Measurements from ENCODE around the gene INAFM2. TPM values are rescaled to one million over a fixed set of nuclear protein-coding genes. Genes with fewer than 3 reads are reported as not detected.

The INAFM2 gene
- total RNA-seq, 2 experiments from 2014 or later: 6.8 to 7.0 TPM

- TF ChIP-seq CTCF (IDR thresholded peaks at IDR 0.05): no peak
- CTCF ChIA-PET: no interaction called here
Observed at GRCh38 chr15:40347559-40348473, 24.3 kb downstream of the INAFM2 start.

GRCh38 chr15:40348474-40348870, 25.0 kb downstream of the INAFM2 start:
- H3K27me3 ChIP-seq (ENCODE audit: control insufficient read depth in 1 of 2, insufficient read depth in 2 of 2, low read length in 2 of 2): no peaks in the 10 kb centered on the region
- no peaks in the 10 kb centered on the region for H3K9me3 ChIP-seq (ENCODE audit: control insufficient read depth in 1 of 2, insufficient read depth in 1 of 2, low read length in 2 of 2)
- H3K27ac ChIP-seq (ENCODE audit: low read depth in 1 of 2, low read length in 2 of 2): no peak overlapping the region
- H3K4me1 ChIP-seq (ENCODE audit: insufficient read depth, low read length): peaks cover 11% of the 10 kb centered on the region
- no peaks in the 10 kb centered on the region for H3K36me3 ChIP-seq (ENCODE audit: insufficient read depth, low read length)
- H3K27me3 Mint-ChIP-seq: no peaks in the 10 kb centered on the region
- no peak overlapping the region for H3K4me3 Mint-ChIP-seq
- TF ChIP-seq CTCF (IDR thresholded peaks at IDR 0.05): no peak
- ATAC-seq (ENCODE audit: poor library complexity): no peak
- H3K36me3 Mint-ChIP-seq (ENCODE audit: low read depth): no peaks in the 10 kb centered on the region
- no peak overlapping the region for H3K4me3 ChIP-seq (ENCODE audit: low read length)
- DNase-seq: no peak
- ChIA-PET POLR2A (no interaction called here), CTCF (no interaction called here)
- intact Hi-C loops (cut with DNase I, micrococcal nuclease): no loop called here
- no peaks in the 10 kb centered on the region for H3K9me3 Mint-ChIP-seq
- H3K27ac Mint-ChIP-seq: no peak overlapping the region
- H3K4me1 Mint-ChIP-seq (ENCODE audit: low read depth): no peaks in the 10 kb centered on the region

More at GRCh38 chr15:40347559-40348473, 24.3 kb downstream of the INAFM2 start:
- H3K4me1 ChIP-seq (ENCODE audit: insufficient read depth, low read length): peaks cover 11% of the 10 kb centered on the region
- no peaks in the 10 kb centered on the region for H3K27me3 ChIP-seq (ENCODE audit: control insufficient read depth in 1 of 2, insufficient read depth in 2 of 2, low read length in 2 of 2)
- H3K27me3 Mint-ChIP-seq: no peaks in the 10 kb centered on the region
- DNase-seq (no peak), ATAC-seq (ENCODE audit: poor library complexity) (no peak)
- POLR2A ChIA-PET: no interaction called here
- no peaks in the 10 kb centered on the region for H3K4me1 Mint-ChIP-seq (ENCODE audit: low read depth)
- no peaks in the 10 kb centered on the region for H3K9me3 ChIP-seq (ENCODE audit: control insufficient read depth in 1 of 2, insufficient read depth in 1 of 2, low read length in 2 of 2)
- no peak overlapping the region for H3K27ac Mint-ChIP-seq
- H3K27ac ChIP-seq (ENCODE audit: low read depth in 1 of 2, low read length in 2 of 2): no peak overlapping the region
- H3K9me3 Mint-ChIP-seq: no peaks in the 10 kb centered on the region
- H3K4me3 Mint-ChIP-seq: no peak overlapping the region
- H3K36me3 ChIP-seq (ENCODE audit: insufficient read depth, low read length): no peaks in the 10 kb centered on the region
- no peak overlapping the region for H3K4me3 ChIP-seq (ENCODE audit: low read length)
- H3K36me3 Mint-ChIP-seq (ENCODE audit: low read depth): no peaks in the 10 kb centered on the region
- intact Hi-C loops (cut with DNase I, micrococcal nuclease): no loop called here

DNA sequence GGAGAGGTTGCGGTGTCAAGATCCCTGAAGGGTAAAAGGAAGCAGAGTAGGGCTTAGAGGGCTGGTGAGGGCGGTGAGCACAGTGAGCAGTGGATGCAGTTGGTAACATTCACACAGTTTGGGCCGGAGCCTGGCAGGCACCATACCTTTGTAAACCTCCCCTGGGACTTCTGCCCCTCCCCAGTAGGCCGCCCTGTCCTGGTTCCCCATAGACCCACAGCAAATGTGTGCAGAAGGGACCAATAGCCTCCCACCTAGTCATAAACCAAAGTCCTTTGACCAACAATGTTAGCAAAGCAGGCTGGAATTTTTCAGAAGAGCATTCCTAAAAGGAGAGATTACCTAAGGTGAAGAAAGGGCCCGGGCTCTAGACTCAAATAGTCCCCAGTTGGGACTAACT, 25.7 kb downstream of the INAFM2 start:
- ChIA-PET POLR2A (no interaction called here), CTCF (no interaction called here)
- no peak for DNase-seq
- no peaks in the 10 kb centered on the region for H3K27me3 Mint-ChIP-seq
- Histone ChIP-seq H3K4me3 (ENCODE audit: low read length) (no peak overlapping the region), H3K4me1 (ENCODE audit: insufficient read depth, low read length) (peaks cover 9% of the 10 kb centered on the region), H3K36me3 (ENCODE audit: insufficient read depth, low read length) (no peaks in the 10 kb centered on the region), H3K27me3 (ENCODE audit: control insufficient read depth in 1 of 2, insufficient read depth in 2 of 2, low read length in 2 of 2) (no peaks in the 10 kb centered on the region), H3K27ac (ENCODE audit: low read depth in 1 of 2, low read length in 2 of 2) (no peak overlapping the region), H3K9me3 (ENCODE audit: control insufficient read depth in 1 of 2, insufficient read depth in 1 of 2, low read length in 2 of 2) (no peaks in the 10 kb centered on the region)
- H3K4me3 Mint-ChIP-seq: no peak overlapping the region
- ATAC-seq (ENCODE audit: poor library complexity): no peak
- no peak overlapping the region for H3K27ac Mint-ChIP-seq
- H3K4me1 Mint-ChIP-seq (ENCODE audit: low read depth): no peaks in the 10 kb centered on the region
- no peak for TF ChIP-seq CTCF (IDR thresholded peaks at IDR 0.05)
- intact Hi-C loops (cut with DNase I, micrococcal nuclease): no loop called here
- H3K36me3 Mint-ChIP-seq (ENCODE audit: low read depth): no peaks in the 10 kb centered on the region
- H3K9me3 Mint-ChIP-seq: no peaks in the 10 kb centered on the region
